SK-N-SH (cell line): Measurements from ENCODE around the gene IGSF9B.

Experiments
- CHD2 ChIP-seq: fragments of 150-350 bp; IDR thresholded peaks from 2 replicates; pipeline ENCODE4 v1.6.1; 2018; ENCODE audit warnings: low read length; ENCODE audit not compliant: partially characterized antibody
- CTCF ChIP-seq: fragments of 200-600 bp; sonication (generic); IDR thresholded peaks from 2 replicates; pipeline ENCODE4 v1.6.1; 2017; ENCODE audit warnings: antibody characterized with exemption, mild to moderate bottlenecking, moderate library complexity
- ELF1 ChIP-seq: IDR thresholded peaks from 2 replicates; pipeline ENCODE4 v1.4.0; 2012
- EP300 ChIP-seq, 2 experiments: IDR thresholded peaks; 2 replicates each; pipeline versions ENCODE4 v1.4.0 to v1.6.1; 2012; ENCODE audit warnings: borderline replicate concordance in 1 of 2, low read depth in 1 of 2, low read length in 1 of 2
- EZH2phosphoT487 ChIP-seq: fragments of 200-600 bp; sonication (generic); IDR thresholded peaks from 2 replicates; pipeline ENCODE4 v1.6.1; 2017; ENCODE audit warnings: low read depth, mixed run types, mild to moderate bottlenecking, antibody characterized with exemption, moderate library complexity, borderline replicate concordance
- JUND ChIP-seq: IDR thresholded peaks from 2 replicates; pipeline ENCODE4 v1.4.0; 2012
- MAX ChIP-seq: IDR thresholded peaks from 2 replicates; pipeline ENCODE4 v1.4.0; 2012; ENCODE audit warnings: low read depth
- POLR2AphosphoS5 ChIP-seq: IDR thresholded peaks from 2 replicates; pipeline ENCODE4 v1.6.1; 2012; ENCODE audit warnings: low read depth, low read length
- SMC3 ChIP-seq: IDR thresholded peaks from 2 replicates; pipeline ENCODE4 v1.6.1; 2012; ENCODE audit warnings: low read depth, low read length, improper control_type of control experiment
- USF1 ChIP-seq: IDR thresholded peaks from 2 replicates; pipeline ENCODE4 v1.4.0; 2012; ENCODE audit warnings: low read depth, borderline replicate concordance
- YY1 ChIP-seq: IDR thresholded peaks from 2 replicates; pipeline ENCODE4 v1.4.0; 2012; ENCODE audit warnings: low read depth, mild to moderate bottlenecking

GRCh38 chr11:133951327-133952198 is 5.2 kb downstream of the IGSF9B start:
- TF ChIP-seq CTCF: no peak
- TF ChIP-seq JUND: no peak
- no peak for TF ChIP-seq POLR2AphosphoS5
- no peak for TF ChIP-seq SMC3
- TF ChIP-seq USF1: no peak
- no peak for TF ChIP-seq EZH2phosphoT487
- TF ChIP-seq EP300 (IDR thresholded peaks at IDR 0.05; ENCODE audit: borderline replicate concordance in 1 of 2, low read depth in 1 of 2, low read length in 1 of 2): no peak
- TF ChIP-seq CHD2: no peak
- TF ChIP-seq ELF1: no peak
- no peak for TF ChIP-seq YY1
- TF ChIP-seq MAX: no peak
